Skeletal muscle cell (primary cell): ENCODE measurements around the gene SCRT2.
"Not testable (repeated sequence)": the region's sequence is repeated elsewhere in the genome, so short reads cannot be mapped to it uniquely, and the experiment has no call there.

Experiments
- DNase-seq: peaks from one replicate; pipeline ENCODE4 v3.0.0-alpha.2; 2010; ENCODE audit warnings: low read depth
- H3K4me3 ChIP-seq: 2 replicates; pipeline ENCODE4 v1.5.1; 2011; ENCODE audit warnings: low read depth, mild to moderate bottlenecking, control low read depth, low read length, moderate library complexity

Gene SCRT2

DNA sequence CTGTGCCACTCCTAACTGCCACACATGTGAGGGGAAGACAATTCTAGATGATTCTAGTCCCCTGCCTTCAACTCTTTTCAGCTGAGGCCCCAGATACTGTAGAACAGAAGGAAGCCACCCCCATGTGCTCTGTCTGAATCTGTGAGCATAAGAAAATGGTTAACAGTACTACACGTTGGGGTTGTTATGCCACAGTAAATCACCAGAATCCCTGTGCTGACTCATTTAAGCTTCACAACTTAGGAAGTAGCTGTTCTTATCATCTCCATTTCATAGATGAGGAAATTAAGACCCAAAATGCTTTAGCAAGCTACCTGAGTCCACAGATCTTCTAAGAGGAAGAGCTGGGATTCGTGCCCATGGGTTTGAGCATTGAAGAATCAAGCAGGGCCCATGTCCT lies 27.4 kb upstream of the SCRT2 start:
- no peak for DNase-seq
- no peak overlapping the region for H3K4me3 ChIP-seq

GRCh38 chr20:701401-702129 lies 26.0 kb upstream of the SCRT2 start:
- no peak for DNase-seq

GRCh38 chr20:699811-700338 lies 24.3 kb upstream of the SCRT2 start:
- H3K4me3 ChIP-seq: no peak overlapping the region
- no peak for DNase-seq

More at GRCh38 chr20:701401-702129, 26.0 kb upstream of the SCRT2 start:
- H3K4me3 ChIP-seq: no peak overlapping the region

- no peak for DNase-seq
- no peak overlapping the region for H3K4me3 ChIP-seq
These were observed 23.7 kb upstream of the SCRT2 start for GRCh38 chr20:699342-699741.

GRCh38 chr20:698276-698675 lies 22.7 kb upstream of the SCRT2 start:
- H3K4me3 ChIP-seq: no peak overlapping the region
- DNase-seq: no peak

- DNase-seq: no peak
- H3K4me3 ChIP-seq: no peak overlapping the region
These were observed 22.2 kb upstream of the SCRT2 start for GRCh38 chr20:697826-698225.

DNA sequence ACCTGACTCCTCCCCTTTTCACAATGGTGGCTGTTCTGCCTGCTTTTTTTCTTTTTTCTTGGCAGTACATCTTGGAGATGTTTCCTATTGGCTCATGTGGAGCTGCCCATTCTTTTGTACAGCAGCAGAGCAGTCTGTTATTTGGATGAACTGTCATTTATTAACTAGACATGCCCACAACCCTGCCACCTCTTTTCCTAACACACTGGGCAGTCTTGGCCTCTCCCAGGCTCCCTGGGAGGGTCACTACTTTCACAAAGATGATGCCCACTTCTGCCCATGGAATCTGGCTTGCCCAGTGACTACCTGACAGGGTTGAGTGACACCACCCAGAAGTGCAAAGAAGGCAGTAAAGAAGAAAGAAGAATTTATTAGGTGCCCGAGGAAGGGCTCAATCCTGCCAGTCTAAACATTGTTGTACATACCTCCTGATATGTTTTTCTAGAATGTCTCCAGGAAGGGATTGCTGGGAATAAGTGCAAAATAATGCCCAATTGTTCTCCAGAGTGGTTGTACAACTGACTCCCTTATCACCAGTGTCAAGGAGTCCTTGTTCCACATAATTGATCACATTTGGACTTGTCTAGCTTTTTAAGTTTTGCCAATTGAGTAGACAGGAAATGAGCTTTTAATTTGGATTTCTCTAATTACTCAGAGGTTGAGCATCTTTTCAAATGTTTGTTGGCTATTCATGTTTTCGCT lies 19.7 kb upstream of the SCRT2 start:
- H3K4me3 ChIP-seq: no peak overlapping the region
- no peak for DNase-seq

GRCh38 chr20:694496-694895 lies 18.9 kb upstream of the SCRT2 start:
- H3K4me3 ChIP-seq: no peak overlapping the region
- no peak for DNase-seq

- not testable (repeated sequence) for DNase-seq, H3K4me3 ChIP-seq
These were observed 18.2 kb upstream of the SCRT2 start for GRCh38 chr20:693786-694185.

DNA sequence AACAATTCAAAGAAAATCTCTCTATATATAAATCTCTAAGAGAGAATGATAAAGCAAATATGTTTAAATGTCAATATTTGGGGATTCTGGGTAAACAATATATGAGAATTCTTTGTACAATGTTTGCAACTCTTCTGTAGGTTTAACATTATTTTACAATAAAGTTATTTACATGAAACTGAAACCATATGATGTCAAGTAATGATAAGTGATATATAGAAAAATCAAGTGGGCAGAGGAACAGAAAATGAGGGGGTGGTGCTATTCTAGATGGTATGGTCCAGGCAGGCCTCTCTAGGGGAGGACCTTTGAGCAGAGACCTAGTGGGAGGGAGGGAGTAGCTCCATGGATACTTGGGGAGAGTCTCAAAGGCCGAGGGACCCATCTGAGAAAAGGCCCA lies 16.4 kb upstream of the SCRT2 start:
- DNase-seq: no peak
- no peak overlapping the region for H3K4me3 ChIP-seq

GRCh38 chr20:689947-690346 lies 14.3 kb upstream of the SCRT2 start:
- no peak for DNase-seq
- H3K4me3 ChIP-seq: no peak overlapping the region

GRCh38 chr20:689348-689747 lies 13.7 kb upstream of the SCRT2 start:
- no peak for DNase-seq
- H3K4me3 ChIP-seq: no peak overlapping the region

DNA sequence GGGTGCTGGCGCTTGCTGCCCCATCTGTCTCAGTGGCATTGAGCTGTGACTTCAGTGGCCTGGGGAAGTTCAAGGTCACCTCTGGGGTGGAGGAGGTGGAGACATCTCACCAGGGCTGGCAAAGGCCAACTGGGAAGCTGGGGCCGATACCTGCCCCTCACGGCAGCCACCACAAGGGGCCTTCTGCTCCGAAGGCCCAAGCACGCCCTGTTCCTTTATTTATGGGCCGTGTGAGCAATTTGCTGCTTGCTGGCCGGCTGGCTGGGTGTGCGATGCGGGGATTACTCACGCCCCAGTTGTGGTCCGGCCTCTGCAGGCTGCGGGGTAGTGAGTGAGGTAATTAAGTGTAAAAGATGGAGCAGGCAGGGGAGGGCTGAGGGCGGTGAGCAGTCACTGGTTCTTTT lies 13.2 kb upstream of the SCRT2 start:
- no peak for DNase-seq
- no peak overlapping the region for H3K4me3 ChIP-seq

DNA sequence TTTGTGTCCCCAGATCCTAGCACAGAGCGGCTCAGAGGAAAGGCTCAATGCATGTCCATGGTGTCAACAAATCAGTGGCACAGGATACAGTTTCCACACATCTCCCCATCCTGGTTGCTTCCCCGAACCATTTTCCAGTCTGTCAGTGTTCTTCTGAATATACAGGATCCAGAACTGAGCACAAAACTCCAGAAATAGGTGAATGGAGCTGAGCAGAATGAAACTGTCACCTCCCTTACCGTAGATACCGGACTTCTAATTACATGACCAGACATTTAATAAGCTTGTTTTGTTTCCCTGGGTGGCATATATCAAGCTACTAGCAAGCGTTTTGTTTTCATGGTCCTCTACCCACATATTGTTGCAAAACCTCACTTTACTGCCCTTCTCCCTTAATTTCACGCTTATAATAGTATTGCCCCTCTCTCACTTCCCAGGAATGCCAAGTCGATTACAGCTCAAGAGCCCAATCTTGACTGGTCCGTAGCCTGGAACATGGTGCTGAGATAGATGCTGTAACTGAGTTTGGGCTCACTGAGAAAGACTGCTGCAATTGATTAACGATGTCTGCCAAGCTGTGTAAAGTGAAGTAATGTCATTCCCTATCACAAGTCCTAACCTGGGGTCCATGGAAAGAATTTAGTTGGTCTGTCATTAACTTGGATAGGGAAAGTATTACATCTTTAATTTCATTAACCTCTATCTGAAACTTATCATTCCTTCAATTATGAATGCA lies 12.0 kb upstream of the SCRT2 start:
- DNase-seq: no peak

GRCh38 chr20:684676-685319 lies 9.2 kb upstream of the SCRT2 start:
- DNase-seq: no peak
- no peak overlapping the region for H3K4me3 ChIP-seq

More for the DNA sequence above, 12.0 kb upstream of the SCRT2 start:
- no peak overlapping the region for H3K4me3 ChIP-seq

DNA sequence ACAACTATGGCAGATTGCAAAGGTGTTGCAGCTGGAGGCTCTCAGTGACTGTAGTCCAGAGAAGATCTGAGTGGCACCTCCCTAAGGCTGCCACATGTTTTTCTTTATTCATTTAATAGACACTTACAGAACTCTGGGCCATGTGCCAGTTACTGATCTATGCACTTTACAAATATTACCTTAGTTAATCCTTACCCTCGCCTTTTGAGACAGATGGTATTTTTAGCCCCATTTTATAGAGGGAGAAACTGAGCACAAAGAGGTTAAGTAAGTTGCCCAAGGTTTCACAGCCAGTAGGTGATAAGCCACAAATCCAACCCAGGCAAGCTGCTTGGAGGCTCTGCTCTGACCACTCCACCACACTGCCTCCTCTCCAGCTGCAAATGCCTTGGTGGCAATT lies 6.5 kb upstream of the SCRT2 start:
- DNase-seq: no peak
- H3K4me3 ChIP-seq: no peak overlapping the region

DNA sequence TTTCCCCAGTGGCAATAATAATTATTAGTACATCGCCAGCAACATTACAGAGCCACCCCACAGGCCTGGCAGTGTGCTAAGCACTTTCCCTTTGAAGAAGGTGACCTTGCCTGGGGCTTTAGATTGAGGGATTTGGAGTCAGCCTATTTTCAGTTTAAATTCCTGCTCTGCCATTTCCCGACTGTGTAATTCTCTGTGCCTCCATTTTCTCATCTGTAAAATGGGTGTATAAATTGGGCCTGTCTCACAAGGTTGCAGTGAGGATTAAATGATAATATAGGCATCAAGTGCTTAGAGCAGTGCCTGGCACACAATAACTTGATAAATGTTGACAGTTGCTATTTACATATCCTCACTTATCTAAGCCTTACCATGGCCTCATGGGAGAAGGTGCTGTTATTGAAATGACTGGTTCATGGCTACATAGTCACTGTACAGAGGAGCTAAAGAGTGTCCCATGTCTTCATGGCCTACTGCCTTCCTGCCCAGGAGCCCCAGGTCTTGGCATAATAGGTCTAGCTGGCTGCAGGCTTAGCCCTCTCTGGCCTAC lies 5.1 kb upstream of the SCRT2 start:
- H3K4me3 ChIP-seq: no peak overlapping the region
- DNase-seq: no peak

GRCh38 chr20:677957-678356 lies 2.4 kb upstream of the SCRT2 start:
- DNase-seq: no peak
- H3K4me3 ChIP-seq: no peak overlapping the region

DNA sequence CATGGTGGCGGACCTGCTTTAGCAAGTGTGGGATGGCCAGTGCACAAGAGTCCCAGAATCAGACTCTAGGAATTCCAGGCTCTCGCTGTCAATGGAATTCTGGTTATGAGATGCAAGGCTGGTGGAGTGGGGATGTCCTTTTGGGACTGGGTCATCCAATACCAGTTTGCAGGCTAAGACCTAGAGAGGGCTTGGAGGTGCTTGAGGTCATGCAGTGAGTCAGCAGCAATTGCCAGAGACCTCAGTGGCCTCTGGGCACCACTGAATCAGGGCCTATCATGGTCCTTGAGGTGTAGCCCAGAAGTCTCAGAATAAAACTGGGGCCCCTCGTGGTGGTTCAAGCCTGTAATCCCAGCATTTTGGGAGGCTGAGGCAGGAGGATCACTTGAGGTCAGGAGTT lies 1.4 kb upstream of the SCRT2 start:
- no peak for DNase-seq
- no peak overlapping the region for H3K4me3 ChIP-seq
